Chondrocyte (in vitro differentiated cells): ENCODE results near the gene AUTS2. TPM values are rescaled to one million over a fixed set of nuclear protein-coding genes. Genes with fewer than 3 reads are reported as not detected.

Source experiments
- DNase-seq: peaks from one replicate; pipeline ENCODE4 v3.0.0; 2021; ENCODE audit warnings: mixed read lengths, low spot score
- H3K27ac Mint-ChIP-seq: one replicate; pipeline ENCODE4 v1.8.0; 2021; ENCODE audit warnings: mild to moderate bottlenecking, moderate library complexity, mixed read lengths; ENCODE audit not compliant: unreplicated experiment
- H3K27me3 Mint-ChIP-seq: 2 replicates; pipeline ENCODE4 v1.8.0; 2021; ENCODE audit warnings: low read depth, mixed read lengths
- H3K36me3 Mint-ChIP-seq: 2 replicates; pipeline ENCODE4 v1.8.0; 2021; ENCODE audit warnings: low read depth, mixed read lengths
- H3K4me1 Mint-ChIP-seq: 2 replicates; pipeline ENCODE4 v1.8.0; 2021; ENCODE audit warnings: low read depth, mild to moderate bottlenecking, mixed read lengths
- H3K4me3 Mint-ChIP-seq: one replicate; pipeline ENCODE4 v1.8.0; 2021; ENCODE audit warnings: mild to moderate bottlenecking, moderate library complexity, mixed read lengths; ENCODE audit not compliant: unreplicated experiment
- H3K9me3 Mint-ChIP-seq: 2 replicates; pipeline ENCODE4 v1.8.0; 2021; ENCODE audit warnings: low read depth, mixed read lengths
- CTCF ChIP-seq: fragments of 200-600 bp; sonication (generic); IDR thresholded peaks from 2 replicates; pipeline ENCODE4 v1.5.0; 2021; ENCODE audit warnings: antibody characterized with exemption, mild to moderate bottlenecking, moderate library complexity
- total RNA-seq: library from RNA; stranded (reverse); gene quantifications from 3 replicates; pipeline ENCODE4 v1.2.1, GENCODE V29; 2021

AUTS2 gene
- total RNA-seq, 1 donor from 2014 or later: 31.5 TPM

GRCh38 chr7:70568674-70569334 is 970.5 kb downstream of the AUTS2 start:
- TF ChIP-seq CTCF: no peak
- Mint-ChIP-seq H3K4me1 (peaks cover 31% of the 10 kb centered on the region), H3K27ac (no peak overlapping the region), H3K4me3 (no peak overlapping the region), H3K9me3 (no peaks in the 10 kb centered on the region), H3K27me3 (no peaks in the 10 kb centered on the region), H3K36me3 (no peaks in the 10 kb centered on the region)
- DNase-seq: no peak

- no peak for TF ChIP-seq CTCF
- Mint-ChIP-seq H3K9me3 (no peaks in the 10 kb centered on the region), H3K27me3 (no peaks in the 10 kb centered on the region), H3K27ac (no peak overlapping the region), H3K4me1 (peaks cover 33% of the 10 kb centered on the region), H3K36me3 (no peaks in the 10 kb centered on the region), H3K4me3 (no peak overlapping the region)
- no peak for DNase-seq
Observed at GRCh38 chr7:70569335-70569819, 971.1 kb downstream of the AUTS2 start.

DNA sequence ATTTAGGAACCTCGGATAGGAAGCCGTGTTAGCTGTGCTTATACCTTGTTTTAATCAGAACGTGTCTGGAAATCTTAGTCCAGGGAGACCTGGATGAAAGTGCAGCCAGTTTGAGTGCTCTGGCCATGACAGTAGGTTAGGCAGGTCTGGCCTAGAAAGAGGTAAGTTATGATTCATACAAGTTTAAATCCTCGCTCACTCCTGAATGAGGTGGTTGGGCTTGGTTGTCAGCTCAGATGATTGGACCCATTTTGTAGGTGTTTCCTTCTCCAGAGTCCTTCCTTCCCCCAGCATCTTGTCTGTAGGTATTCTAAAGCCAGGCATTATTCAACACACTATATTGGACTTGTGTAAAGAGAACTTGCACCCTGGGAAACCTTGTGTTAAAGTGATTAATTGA is 971.8 kb downstream of the AUTS2 start:
- no peaks in the 10 kb centered on the region for H3K9me3 Mint-ChIP-seq
- H3K4me3 Mint-ChIP-seq: no peak overlapping the region
- H3K36me3 Mint-ChIP-seq: no peaks in the 10 kb centered on the region
- H3K27me3 Mint-ChIP-seq: no peaks in the 10 kb centered on the region
- no peak overlapping the region for H3K27ac Mint-ChIP-seq
- no peak for TF ChIP-seq CTCF
- peaks cover 39% of the 10 kb centered on the region for H3K4me1 Mint-ChIP-seq
- no peak for DNase-seq

DNA sequence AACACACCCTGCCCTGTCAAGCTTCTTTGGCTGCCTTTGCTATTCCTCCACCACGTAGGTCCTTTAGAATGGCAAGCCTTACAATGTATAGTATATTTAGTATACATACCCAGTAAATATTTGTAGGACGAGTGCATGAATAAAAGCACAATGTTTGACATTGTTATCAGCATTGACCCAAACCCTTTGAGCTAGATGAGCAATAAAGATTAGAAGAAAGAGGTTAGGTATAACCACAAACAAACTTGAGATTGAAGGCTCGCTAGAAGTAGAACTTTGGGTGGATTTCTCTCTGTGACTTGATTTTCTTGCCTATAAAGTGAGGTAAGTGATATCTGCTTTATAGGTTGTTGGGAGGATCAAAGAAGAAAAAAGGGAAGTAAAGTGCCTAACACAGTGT is 972.7 kb downstream of the AUTS2 start:
- no peak for TF ChIP-seq CTCF
- Mint-ChIP-seq H3K4me1 (peaks cover 48% of the 10 kb centered on the region), H3K27me3 (no peaks in the 10 kb centered on the region), H3K4me3 (no peak overlapping the region), H3K9me3 (no peaks in the 10 kb centered on the region), H3K27ac (no peak overlapping the region), H3K36me3 (no peaks in the 10 kb centered on the region)
- DNase-seq: no peak

- no peak for TF ChIP-seq CTCF
- Mint-ChIP-seq H3K36me3 (no peaks in the 10 kb centered on the region), H3K4me1 (peaks cover 53% of the 10 kb centered on the region), H3K4me3 (no peak overlapping the region), H3K27me3 (no peaks in the 10 kb centered on the region), H3K9me3 (no peaks in the 10 kb centered on the region), H3K27ac (peak overlapping the region; percentile 60)
- DNase-seq: no peak
Observed at GRCh38 chr7:70571403-70571934, 973.2 kb downstream of the AUTS2 start.
